Ovary (tissue), 9 donors: Measurements from ENCODE around the gene SEMA5A. TPM values are rescaled to one million over a fixed set of nuclear protein-coding genes. Genes with fewer than 3 reads are reported as not detected.

Source experiments
- DNase-seq, 5 donors: peaks; one replicate each; pipeline ENCODE4 v3.0.0-alpha.2; 2019 to 2020
- H3K27ac ChIP-seq, 2 donors: fragments of 200-600 bp; one replicate each; pipeline versions ENCODE4 v1.5.1 to v1.8.0; 2019 to 2022
- H3K27me3 ChIP-seq: fragments of 200-600 bp; one replicate; pipeline ENCODE4 v1.8.0; 2022
- H3K36me3 ChIP-seq: fragments of 200-600 bp; sonication (generic); one replicate; pipeline ENCODE4 v1.5.1; 2019
- H3K4me1 ChIP-seq: one replicate; pipeline ENCODE4 v1.8.1; 2013; ENCODE audit warnings: mild to moderate bottlenecking, moderate library complexity; ENCODE audit not compliant: insufficient read depth
- H3K4me3 ChIP-seq: fragments of 200-600 bp; sonication (generic); one replicate; pipeline ENCODE4 v1.5.1; 2017
- H3K9me3 ChIP-seq, 2 donors: fragments of 200-600 bp in 1 of 2; sonication (generic) in 1 of 2; one replicate each; pipeline versions ENCODE4 v1.5.1 to v1.8.1; 2013 to 2019; ENCODE audit warnings: mild to moderate bottlenecking in 1 of 2, moderate library complexity in 1 of 2
- CTCF ChIP-seq, 3 donors: fragments of 450-650 bp in 2 of 3; fragments of 200-600 bp in 1 of 3; IDR thresholded peaks; one replicate each; pipeline versions ENCODE4 v1.5.1 to v1.8.0; 2016 to 2022; ENCODE audit warnings: antibody characterized with exemption in 3 of 3, mild to moderate bottlenecking in 1 of 3
- EP300 ChIP-seq: sonication (generic); formaldehyde crosslinking; IDR thresholded peaks from one replicate; pipeline ENCODE4 v1.6.1; 2017; ENCODE audit warnings: antibody characterized with exemption
- POLR2A ChIP-seq: fragments of 450-650 bp; IDR thresholded peaks from one replicate; pipeline ENCODE4 v1.6.1; 2017; ENCODE audit warnings: antibody characterized with exemption, mild to moderate bottlenecking, moderate library complexity
- WGBS, 3 donors: extraction: QIAGEN DNeasy Blood & Tissue Kit in 1 of 3; methylation state at CpG; one replicate each; pipeline versions ENCODE4 v1.1.5 to v1.1.7; 2013 to 2017; 5-methylcytosine and 5-hydroxymethylcytosine counted together
- intact Hi-C, 4 donors: fragments of 100-400 bp; cut with DNase I; formaldehyde crosslinking; loops; one replicate each; pipeline versions ENCODE4 v1.11.0 to v1.15.1; 2022 to 2023
- polyA plus RNA-seq, 2 donors: library from polyadenylated mRNA; stranded (reverse); fragments of 200-250 nt in 1 of 2; fragments of 350-450 nt in 1 of 2; fragmentation: Illumina TruSeq in 1 of 2; extraction: RNeasy Lipid Tissue Mini Kit (QIAGEN cat#74804) in 1 of 2; gene quantifications; one replicate each; pipeline ENCODE4 v1.2.3, GENCODE V29; 2013 to 2014
- total RNA-seq, 7 donors: library from RNA; depleted of rRNA in 2 of 7; stranded (reverse); fragments of >200 nt in 2 of 7; fragmentation: NEBNext Ultra II Directional in 3 of 7; extraction: Animal tissue kit (Norgen Biotek cat#: 25700) in 3 of 7; gene quantifications; one replicate each; pipeline versions ENCODE4 v1.1.0 to v1.2.4, GENCODE V29; 2016 to 2023
- donor health status: DM: no; HTN: no; CAD: no; lungs with moderate emphysema.
- donor health status: DM: no; HTN: no; CAD: no.
- donor health status: Bipolar disorder and iron deficiency.
- donor health status: DM: yes; HTN: yes; CAD: no.
- donor health status: DM: no; HTN: no; CAD: no.
- donor health status: DM: yes; HTN: yes; CAD: no.

Gene SEMA5A
- total and polyA plus RNA-seq, 9 donors, result 2.0 to 6.6 (median 4.3) TPM

DNA sequence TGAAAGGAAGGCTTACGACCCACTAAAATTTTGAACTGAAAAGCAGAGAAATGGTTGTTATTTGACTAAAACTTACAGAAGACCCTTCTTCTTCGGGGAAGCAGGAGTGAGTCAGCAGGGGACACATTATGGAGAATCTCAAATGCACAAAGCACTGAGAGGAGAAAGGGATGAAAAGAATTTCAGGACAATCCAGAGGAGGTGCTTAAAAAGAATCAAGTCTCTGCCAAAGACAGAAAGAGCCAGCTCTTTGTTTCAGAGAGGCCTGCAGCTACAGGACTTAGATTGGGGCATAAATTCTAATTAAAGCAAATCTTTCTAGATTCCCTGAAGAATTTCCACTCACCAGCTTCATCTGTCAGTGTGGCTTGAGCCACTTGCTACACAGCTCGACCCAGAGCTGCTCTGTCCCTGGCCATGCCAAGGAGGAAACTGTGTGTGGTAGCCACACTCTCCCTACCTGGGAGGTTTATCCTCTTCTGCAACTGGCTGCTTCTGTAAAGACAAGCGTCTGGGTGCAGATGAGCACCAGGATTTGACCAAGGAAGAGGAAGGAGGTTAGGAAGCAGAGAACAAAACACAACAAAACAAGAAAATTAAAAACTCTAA is 89.9 kb downstream of the SEMA5A start:
- DNase-seq, result no peak
- no peaks in the 10 kb centered on the region for H3K9me3 ChIP-seq
- no peaks in the 10 kb centered on the region for H3K36me3 ChIP-seq
- no peak overlapping the region for H3K4me3 ChIP-seq
- H3K27me3 ChIP-seq, result no peaks in the 10 kb centered on the region
- 61 to 64% (median 64%) methylated on average over 4 of the region's 4 CpGs for WGBS, 3 donors
- TF ChIP-seq POLR2A (no peak), EP300 (no peak), CTCF (IDR thresholded peaks at IDR 0.05) (no peak)
- no peaks in the 10 kb centered on the region for H3K4me1 ChIP-seq
- no peak overlapping the region for H3K27ac ChIP-seq
- intact Hi-C loops, result no loop called here

GRCh38 chr5:9454491-9454890 is 91.4 kb downstream of the SEMA5A start:
- Histone ChIP-seq H3K4me3 (no peak overlapping the region), H3K9me3 (no peaks in the 10 kb centered on the region), H3K36me3 (no peaks in the 10 kb centered on the region), H3K4me1 (no peaks in the 10 kb centered on the region), H3K27me3 (no peaks in the 10 kb centered on the region), H3K27ac (no peak overlapping the region)
- TF ChIP-seq POLR2A, result no peak
- TF ChIP-seq CTCF (IDR thresholded peaks at IDR 0.05), result no peak
- intact Hi-C loops, result no loop called here
- 68 to 83% (median 83%) methylated on average over 3 of the region's 3 CpGs for WGBS, 3 donors
- no peak for DNase-seq

- H3K27ac ChIP-seq, result no peak overlapping the region
- no peak for DNase-seq
Observed at GRCh38 chr5:9454012-9454481, 91.8 kb downstream of the SEMA5A start.

DNA sequence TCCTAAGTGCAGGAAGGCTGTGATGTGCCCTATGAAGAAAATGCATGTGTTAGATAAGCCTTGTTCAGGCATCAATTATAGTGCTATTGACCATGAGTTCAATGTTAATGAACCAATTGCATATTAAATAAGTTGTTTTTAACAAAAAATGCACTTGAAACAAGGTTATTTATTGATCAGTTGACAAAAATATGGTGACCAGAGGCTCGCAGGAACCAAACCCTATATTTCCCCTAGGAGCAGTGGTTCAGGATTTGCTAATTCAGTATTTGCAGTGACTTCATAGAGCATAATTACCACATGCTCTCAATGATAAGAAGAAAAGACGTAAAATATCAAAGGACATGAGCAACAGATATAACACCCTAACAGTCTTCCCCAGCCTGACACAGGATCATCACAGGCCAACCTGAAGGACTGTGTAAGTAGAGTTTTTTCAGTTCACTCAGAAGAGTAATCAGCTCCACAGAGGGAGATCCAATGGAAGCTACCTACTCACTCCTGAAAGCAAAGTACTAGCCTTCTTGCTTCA is 92.3 kb downstream of the SEMA5A start:
- Histone ChIP-seq H3K27ac (no peak overlapping the region), H3K4me1 (no peaks in the 10 kb centered on the region), H3K4me3 (no peak overlapping the region), H3K9me3 (no peaks in the 10 kb centered on the region), H3K27me3 (no peaks in the 10 kb centered on the region), H3K36me3 (no peaks in the 10 kb centered on the region)
- intact Hi-C loops, result no loop called here
- DNase-seq, result no peak
- TF ChIP-seq CTCF (IDR thresholded peaks at IDR 0.05) (no peak), POLR2A (no peak), EP300 (no peak)
- WGBS, 3 donors, result 93 to 96% (median 94%) methylated on average over 2 of the region's 2 CpGs

More at GRCh38 chr5:9454012-9454481, 91.8 kb downstream of the SEMA5A start:
- H3K4me3 ChIP-seq, result no peak overlapping the region
- 78 to 93% (median 84%) methylated on average over 4 of the region's 4 CpGs for WGBS, 3 donors
- H3K36me3 ChIP-seq, result no peaks in the 10 kb centered on the region
- no peaks in the 10 kb centered on the region for H3K4me1 ChIP-seq
- H3K9me3 ChIP-seq, result no peaks in the 10 kb centered on the region
- intact Hi-C loops, result no loop called here
- H3K27me3 ChIP-seq, result no peaks in the 10 kb centered on the region
- TF ChIP-seq POLR2A, result no peak
- no peak for TF ChIP-seq CTCF (IDR thresholded peaks at IDR 0.05)
- TF ChIP-seq EP300, result no peak
